T follicular helper cell (primary cell): ENCODE measurements around the gene CTNNBL1.
"Not testable (repeated sequence)": the region's sequence is repeated elsewhere in the genome, so short reads cannot be mapped to it uniquely, and the experiment has no call there.

ENCODE experiments used
- DNase-seq: peaks from one replicate; pipeline ENCODE4 v3.0.0-alpha.2; 2020; ENCODE audit warnings: low read depth

CTNNBL1 gene

GRCh38 chr20:37850724-37851355, 157.0 kb downstream of the CTNNBL1 start:
- DNase-seq, result no peak

DNA sequence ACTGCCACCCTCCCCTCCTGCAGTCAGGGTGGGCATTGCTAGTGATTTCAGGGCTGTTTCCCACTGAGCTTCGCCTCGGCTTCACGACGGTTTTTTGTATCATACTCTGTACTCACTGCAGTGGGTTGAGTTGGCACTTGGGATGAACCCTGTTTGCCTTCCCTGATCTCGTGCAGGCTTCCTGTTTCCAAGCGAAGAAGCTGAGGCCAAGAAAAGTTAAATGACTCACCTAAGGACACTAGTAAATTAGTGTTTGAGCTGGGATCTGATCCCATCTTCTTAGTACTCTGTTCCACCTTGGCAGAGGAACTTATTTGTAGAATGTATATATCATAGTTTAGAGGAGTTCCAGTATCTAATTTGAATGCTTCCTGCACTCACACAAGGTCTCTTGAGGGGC, 158.8 kb downstream of the CTNNBL1 start:
- DNase-seq, result no peak

GRCh38 chr20:37853823-37854375, 160.1 kb downstream of the CTNNBL1 start:
- no peak for DNase-seq

- not testable (repeated sequence) for DNase-seq
These were observed 162.2 kb downstream of the CTNNBL1 start for GRCh38 chr20:37856034-37856433.

DNA sequence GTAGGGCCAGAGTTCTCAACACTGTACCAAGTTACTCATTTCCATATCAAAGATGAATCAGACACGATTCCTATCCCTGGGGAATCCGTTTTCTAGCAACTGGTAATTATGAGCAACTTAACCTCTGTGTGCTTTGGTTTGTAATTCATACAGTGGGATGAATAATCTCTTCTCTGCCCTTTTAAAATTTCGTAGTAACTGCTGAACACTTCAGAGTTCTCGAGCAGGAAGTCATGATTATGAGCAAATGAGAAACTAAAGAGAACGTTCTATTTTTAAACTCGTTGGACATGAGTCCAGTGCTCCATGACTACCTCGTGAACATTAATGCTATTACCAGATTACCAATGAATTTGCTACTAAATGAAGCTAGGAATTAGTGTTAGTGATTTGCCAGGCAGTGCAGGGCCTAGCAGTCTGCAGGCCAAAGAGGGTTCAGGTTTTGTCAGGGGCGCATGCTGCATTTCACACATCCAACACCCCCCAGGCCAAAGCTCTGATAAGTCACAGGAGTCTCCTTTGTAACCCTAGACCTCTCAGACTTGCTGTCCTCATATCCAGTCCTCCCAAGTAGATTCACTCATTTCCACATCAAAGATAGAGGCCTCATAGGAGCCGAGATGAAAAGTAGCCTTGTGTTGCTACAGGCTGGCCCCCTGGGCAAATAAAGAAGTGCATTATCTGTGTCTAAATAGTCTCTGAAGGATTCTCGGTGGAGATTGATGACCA, 163.3 kb downstream of the CTNNBL1 start:
- DNase-seq, result no peak

DNA sequence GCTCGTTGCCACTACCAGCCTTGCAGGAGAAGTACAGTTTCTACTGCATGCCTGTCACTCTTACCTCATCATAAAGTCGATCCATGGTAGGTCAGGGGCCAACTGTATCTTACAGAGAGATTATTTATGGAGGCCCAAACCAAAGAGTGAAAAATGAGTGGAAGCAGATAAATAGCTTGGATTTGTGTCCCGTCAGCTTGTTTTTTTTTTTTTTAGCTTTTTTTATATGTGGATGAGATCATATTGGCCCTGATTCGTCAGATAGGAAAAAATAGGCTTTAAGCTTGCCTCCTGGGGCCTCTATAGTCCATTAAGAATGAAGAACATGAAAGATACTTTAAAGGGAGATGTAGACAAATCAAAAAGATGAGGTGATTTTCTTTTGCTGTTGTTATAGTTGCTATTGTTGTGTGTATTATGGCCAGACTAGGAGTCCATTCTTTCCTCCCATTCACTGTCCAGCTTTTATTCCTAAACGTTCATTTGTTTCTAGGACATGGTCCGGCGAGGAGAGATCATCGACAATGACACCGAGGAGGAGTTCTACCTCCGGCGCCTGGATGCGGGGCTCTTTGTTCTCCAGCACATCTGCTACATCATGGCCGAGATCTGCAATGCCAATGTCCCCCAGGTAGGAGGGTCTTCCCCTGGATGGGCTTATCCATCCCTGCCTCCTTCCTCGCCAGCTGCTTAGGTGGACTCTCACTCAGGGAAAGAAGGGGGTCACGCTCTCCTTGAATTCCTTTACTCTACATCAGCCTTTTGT, 165.8 kb downstream of the CTNNBL1 start:
- DNase-seq, result no peak

DNA sequence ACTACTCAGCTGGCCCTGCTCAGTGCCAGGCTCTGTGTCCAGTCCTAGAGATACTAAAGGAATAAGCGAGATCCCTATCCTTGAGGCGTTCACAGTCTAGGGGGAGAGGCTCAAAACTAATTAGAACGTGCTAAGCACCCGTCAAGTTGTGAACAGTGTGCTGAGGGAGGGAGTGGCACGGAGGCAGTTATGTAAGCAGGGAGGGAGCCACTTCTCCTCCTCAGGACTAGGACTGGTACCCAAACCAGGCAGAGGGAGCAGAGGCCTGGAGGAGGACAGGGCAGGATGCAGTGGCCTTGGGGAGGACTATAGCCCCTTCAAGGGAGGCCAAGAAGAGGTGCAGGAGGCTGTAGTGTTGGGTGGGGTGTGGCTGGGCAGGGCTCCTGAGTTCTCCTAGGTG, 169.5 kb downstream of the CTNNBL1 start:
- no peak for DNase-seq

DNA sequence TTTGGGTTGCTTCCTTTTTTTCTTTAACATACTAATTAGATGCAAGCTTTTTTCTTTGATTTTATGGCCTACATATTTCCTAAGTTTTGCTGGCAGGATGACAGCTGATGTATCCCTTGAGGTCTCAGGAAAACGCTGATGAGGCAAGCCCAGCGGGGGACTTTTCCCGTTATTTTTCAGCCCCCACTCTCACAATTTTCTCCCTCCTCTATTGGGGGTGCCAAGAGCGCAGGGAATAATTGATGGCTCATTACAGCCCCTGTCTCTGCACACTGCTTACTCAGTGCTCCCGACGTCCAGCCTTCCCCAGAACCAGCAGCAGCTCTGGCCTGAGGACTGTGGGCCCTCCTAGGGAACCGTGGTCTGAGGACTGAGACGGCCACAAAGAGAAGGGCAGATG, 170.5 kb downstream of the CTNNBL1 start:
- no peak for DNase-seq

DNA sequence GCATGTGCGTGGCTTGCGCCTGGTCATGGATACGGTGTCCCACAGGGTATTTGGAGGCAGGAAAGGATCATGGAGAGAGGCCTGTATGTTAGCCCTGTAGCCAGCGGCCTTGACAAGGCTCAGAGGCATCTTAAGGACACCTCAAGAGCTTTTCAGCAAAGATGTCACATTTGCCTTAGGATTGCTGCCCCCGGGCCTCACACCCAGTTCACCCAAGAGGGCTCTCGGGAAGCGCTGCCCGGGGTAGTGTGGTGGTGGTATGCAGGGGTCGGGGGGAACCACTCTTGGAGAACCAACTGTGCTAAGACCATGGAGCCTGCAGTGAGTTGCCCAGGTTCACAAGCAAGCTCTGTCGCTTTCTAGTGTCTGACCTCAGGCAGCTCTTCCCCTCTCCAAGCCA, 172.2 kb downstream of the CTNNBL1 start:
- no peak for DNase-seq

DNA sequence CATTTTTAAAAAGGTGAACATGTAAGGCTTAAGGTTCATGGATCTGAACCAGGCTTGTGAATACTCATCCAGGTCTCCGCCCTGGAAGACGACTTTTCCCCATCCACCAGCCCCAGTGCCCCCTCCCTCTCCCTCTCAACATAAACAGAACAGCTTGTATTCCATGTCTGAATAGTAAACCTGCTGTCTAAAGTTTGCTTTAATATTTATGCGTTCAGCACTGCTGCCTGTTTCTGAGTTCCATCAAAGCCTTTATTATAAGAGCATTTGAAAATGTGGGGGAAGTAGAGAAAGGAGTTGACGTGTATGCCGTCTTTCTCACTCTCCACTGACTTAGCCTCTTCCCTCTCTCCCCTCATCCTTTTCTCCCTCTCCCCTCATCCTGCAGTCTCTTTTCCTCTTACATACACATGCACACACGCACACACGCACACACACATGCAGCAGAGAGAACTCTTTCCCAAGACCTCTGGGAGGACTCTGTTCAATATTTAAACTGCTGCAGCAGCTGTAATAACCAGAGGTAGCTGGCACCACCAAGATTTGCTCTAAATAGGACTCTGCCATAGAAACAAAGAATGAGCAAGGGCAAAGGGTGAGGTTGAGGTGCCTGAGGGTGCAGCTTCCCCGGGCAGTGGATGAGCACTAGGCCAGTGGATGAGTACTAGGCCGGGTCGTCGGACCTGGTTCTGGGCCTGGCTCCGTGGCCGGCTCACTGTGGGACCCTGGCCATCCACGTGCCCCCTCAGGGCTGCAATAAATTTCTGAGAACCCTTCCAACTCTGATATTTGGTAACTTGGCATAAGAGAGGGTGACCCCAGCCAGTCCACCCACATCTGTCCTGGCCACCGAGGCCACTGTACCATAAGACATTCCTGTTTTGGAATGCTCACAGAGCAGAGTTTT, 173.7 kb downstream of the CTNNBL1 start:
- no peak for DNase-seq

DNA sequence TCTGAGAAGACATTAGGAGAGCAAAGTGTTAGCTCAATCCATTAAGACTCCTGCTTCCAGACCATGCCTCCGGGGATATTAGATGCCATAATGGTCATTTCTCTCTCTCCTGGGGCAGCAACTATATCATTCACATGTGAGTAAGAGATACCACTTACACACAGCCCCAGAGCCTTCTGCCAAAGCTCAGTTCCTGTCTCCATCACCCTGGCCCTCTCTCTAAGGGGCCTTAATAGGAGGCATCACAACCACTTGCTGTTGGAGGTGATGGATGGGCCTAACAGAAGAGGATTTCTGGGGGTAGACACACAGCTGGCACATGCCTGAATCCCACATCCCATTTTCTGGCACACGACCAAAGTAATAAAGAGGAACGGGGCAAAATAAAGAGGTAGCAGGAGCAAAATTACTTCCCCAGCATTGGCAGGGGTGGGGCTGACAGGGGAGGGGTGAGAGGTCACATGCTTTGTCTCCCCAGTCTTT, 175.1 kb downstream of the CTNNBL1 start:
- DNase-seq, result no peak

- DNase-seq, result no peak
These were observed 175.6 kb downstream of the CTNNBL1 start for GRCh38 chr20:37869334-37869861.

DNA sequence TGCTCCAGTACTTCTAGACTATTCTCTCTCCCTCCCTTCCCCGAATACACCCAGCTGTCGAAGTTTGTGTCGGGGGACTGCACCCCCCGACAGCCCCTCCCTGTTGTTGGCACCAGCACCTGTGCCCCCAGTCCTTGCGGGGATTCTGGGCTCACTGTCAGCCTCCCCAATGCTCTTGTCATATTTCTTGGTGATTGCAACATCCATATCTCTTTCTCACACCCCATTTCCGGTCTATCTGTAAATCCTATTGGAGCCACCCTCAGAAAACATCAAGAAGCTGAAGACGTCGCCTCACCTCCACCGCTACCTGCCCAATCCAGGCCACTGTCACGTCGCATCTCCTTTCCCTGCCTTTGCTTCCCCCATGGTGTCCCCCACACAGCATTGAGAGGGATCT, 176.5 kb downstream of the CTNNBL1 start:
- DNase-seq, result no peak

GRCh38 chr20:37871751-37872150, 177.9 kb downstream of the CTNNBL1 start:
- DNase-seq, result no peak

GRCh38 chr20:37872161-37872560, 178.3 kb downstream of the CTNNBL1 start:
- DNase-seq, result no peak

GRCh38 chr20:37873884-37874283, 180.1 kb downstream of the CTNNBL1 start:
- DNase-seq, result no peak

DNA sequence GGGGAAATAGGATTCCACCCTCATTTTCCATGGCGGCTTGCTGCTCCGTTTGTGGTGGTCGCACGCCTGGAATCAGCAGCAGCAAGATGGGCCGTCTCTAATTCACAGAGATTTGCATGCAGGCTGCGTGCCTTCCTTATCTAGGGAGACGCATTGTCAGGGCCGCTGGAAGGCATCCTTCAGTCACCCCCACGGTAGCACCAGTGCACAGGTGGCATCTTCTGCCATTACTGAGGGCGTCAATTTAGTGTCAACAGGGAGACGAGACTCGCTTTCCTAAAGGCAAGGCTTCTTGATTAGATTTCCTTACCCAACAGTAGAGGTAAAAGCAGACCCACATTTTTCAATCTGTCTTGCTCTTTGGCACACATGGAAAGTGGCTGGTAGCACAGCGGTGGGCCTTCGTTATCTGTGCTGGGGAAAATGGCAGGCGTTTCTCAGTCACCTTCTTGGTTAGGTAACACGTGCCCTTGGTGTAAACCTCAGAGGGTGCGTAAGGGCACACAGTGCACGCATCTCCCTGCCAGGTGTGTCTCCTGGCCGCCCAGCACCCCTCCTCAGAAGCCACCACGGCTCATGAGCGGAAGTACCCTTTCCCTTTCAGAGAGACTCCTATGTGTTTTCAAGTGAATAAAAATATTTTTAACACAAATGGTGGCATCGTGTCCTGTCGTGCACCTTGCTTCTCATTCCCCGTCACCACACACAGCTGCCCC, 181.8 kb downstream of the CTNNBL1 start:
- DNase-seq, result no peak

DNA sequence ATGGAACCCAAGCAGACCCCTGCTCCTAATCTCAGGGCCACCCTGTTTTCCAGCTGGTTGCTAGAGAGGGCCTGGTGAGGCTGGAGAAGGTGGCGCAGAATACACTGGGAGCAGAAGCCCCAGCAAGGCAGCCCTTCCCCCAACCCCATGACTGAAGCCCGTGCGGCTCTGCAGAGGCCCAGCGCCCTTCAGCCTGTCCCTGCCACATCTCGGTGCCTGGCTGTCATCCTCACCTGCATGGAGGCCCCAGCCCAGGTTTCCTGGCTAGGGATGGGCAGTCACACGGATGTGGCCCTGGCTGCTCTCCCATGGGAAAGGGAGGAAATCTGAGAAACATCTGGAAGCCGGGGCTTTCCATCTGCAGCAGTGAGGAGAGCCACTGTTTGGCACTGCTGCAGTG, 183.0 kb downstream of the CTNNBL1 start:
- DNase-seq, result no peak

DNA sequence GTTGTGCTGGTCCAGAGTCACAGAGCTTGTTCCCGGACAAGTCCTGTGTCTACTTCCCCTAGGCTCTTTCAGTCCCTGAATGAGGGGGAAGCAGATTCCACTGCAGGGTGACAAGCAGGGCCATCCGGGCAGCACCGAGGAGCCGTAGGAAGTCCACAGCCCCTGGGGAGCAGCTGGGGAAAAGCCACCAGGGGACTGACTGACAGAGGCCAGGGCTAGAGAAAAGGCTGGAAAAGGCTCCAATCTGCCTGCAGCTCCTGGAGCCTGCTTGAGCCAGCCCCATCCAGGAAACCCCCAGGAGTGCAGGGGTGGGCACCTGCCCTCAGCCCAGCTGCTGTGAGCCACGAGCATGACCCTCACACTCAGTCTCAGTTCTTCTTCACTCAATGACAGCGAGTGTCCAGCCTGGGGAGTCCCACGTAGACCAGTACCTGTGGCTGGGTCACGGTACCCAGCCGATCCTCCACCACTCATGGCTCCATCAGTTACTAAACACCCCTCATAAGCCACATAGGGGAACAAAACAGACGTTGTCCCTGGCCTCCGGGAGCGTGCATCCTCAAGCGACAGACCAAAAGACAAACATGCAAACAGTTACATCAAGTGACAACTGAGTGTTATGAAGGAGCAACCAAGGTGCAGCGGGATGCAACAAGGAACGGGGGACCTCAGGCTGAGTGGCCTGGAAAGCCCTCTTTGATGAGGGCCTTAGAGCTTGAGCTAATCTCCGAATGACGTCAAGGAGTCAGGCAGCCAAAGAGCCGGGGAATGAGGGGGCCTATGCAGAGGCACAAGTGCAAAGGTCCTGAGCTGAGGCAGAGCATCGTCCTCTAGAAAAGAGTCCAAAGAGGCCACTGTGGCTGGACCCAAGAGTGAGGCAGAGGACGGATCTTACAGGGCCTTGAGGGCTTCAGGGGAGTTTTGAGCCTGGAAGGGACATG, 184.3 kb downstream of the CTNNBL1 start:
- no peak for DNase-seq
